ENCODE data around the gene SELENON. TPM values are rescaled to one million over a fixed set of nuclear protein-coding genes. Genes with fewer than 3 reads are reported as not detected.

Gene SELENON
- total and polyA plus RNA-seq, 9 of the 15 experiments (the other 6 are each of a cell fraction or from before 2014, with no cell fraction given) = 0.43 to 26.7 (median 7.0) TPM

DNA sequence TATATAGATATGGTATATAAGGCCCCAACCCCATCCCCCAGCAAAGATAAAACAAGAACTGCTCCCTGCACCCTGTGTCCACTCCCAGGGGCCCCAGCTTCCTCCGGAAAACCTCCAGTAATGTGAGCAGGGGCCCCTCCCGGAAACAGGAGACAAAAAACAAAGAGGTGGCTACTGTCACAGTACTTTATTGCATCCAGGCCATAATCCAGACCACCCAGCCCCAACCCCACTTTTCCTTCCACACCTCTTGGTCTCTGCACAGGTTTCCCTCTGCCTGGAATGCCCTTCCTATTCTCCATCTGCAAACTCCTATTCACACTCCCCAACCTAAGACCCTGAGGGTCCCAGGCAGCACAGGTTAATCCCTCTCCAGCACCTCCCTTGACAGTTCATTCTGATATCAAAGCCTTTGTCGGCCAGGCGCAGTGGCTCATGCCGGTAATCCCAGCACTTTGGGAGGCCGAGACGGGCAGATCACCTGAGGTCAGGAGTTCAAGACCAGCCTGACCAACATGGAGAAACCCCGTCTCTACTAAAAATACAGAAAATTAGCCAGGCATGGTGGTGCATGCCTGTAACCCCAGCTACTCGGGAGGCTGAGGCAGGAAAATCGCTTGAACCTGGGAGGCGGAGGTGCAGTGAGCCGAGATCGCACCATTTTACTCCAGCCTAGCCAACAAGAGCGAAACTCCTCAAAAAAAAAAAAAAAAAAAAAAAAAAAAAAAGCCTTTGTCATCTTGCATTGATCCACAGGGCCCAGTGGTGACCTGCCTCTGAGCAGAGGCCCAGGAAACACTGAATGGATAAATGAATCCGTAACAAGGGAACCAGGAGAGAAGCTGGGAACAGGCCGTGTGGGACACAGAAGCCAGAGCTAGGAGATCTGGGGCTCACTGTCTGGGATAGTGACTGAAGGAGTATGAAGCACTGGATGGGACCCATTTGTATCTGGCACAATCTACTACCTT, 61.6 kb downstream of the SELENON start (continued):
- no peak for TF ChIP-seq BRF1 (IDR thresholded peaks at IDR 0.05; ENCODE audit: borderline replicate concordance, extremely low read depth, insufficient read length)
- no peak for TF ChIP-seq CREB3 (tag; conservative IDR thresholded peaks at IDR 0.05; ENCODE audit: low read depth)
- no peak for TF ChIP-seq ETS2 (tag; IDR thresholded peaks at IDR 0.05; ENCODE audit: borderline replicate concordance, poor library complexity, severe bottlenecking)
- peak in 1 of 2 experiments; percentile 8; a peak in 2 of 4 replicates for TF ChIP-seq RAD21 (CRISPR knock-in tag; conservative IDR thresholded peaks at IDR 0.05 in 1 of 2, IDR thresholded peaks at IDR 0.05 in 1 of 2)
- no peak for TF ChIP-seq CCAR2 (IDR thresholded peaks at IDR 0.05; ENCODE audit: low read depth, low read length)
- 0 out of 2 replicates have a peak, but pooled peaks have one; percentile 31 for TF ChIP-seq E2F3 (CRISPR knock-in tag; IDR thresholded peaks at IDR 0.05)
- TF ChIP-seq CBX8 (IDR thresholded peaks at IDR 0.05; ENCODE audit: borderline replicate concordance, extremely low read depth, low read depth, low read length, poor library complexity, severe bottlenecking) = no peak
- no peak for TF ChIP-seq ZNF407 (IDR thresholded peaks at IDR 0.05; ENCODE audit: low read depth)
- TF ChIP-seq SMARCC2 (IDR thresholded peaks at IDR 0.05; ENCODE audit: low read depth) = peak; percentile 86
- TF ChIP-seq MLLT1 (IDR thresholded peaks at IDR 0.05) = peak in 1 of 2 experiments; percentile 29; a peak in 1 of 4 replicates
- TF ChIP-seq PYGO2 (tag; IDR thresholded peaks at IDR 0.05) = no peak

Measured in K562 (cell line).